Measurements from ENCODE around the gene CALCR. TPM values are rescaled to one million over a fixed set of nuclear protein-coding genes. Genes with fewer than 3 reads are reported as not detected.

CALCR gene
- total and polyA plus RNA-seq, 8 donors: 0.16 TPM; not detected in 7

DNA sequence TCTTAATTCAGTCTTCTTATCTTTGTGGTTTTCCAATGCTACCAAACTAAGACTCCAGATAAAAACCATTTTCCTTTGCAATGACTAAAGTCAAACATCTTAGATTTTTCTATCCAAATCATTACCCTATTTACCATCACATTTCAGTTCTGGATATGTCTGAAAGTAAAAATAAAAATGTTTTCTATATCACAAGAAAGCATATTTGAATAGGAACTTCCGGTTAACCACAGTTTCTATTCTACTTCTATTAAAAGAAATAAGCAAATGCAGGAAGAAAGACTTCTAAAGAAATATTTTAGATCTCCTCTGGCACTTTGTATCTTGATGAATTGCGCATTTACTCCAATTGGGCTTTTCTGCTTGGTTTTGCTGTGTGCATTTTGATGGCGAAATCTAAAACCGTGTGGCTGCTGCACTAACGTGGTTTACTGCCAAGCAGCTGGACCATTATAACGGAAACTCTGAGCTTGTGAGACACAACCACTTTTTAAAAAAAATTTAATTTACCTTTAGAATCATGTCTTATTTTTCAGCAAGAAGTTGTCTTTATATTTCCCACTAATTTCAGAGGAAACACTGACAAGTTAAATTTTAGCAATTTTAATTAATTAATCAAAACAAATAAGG is 196.3 kb downstream of the CALCR start:
- TF ChIP-seq, protein P1, sequence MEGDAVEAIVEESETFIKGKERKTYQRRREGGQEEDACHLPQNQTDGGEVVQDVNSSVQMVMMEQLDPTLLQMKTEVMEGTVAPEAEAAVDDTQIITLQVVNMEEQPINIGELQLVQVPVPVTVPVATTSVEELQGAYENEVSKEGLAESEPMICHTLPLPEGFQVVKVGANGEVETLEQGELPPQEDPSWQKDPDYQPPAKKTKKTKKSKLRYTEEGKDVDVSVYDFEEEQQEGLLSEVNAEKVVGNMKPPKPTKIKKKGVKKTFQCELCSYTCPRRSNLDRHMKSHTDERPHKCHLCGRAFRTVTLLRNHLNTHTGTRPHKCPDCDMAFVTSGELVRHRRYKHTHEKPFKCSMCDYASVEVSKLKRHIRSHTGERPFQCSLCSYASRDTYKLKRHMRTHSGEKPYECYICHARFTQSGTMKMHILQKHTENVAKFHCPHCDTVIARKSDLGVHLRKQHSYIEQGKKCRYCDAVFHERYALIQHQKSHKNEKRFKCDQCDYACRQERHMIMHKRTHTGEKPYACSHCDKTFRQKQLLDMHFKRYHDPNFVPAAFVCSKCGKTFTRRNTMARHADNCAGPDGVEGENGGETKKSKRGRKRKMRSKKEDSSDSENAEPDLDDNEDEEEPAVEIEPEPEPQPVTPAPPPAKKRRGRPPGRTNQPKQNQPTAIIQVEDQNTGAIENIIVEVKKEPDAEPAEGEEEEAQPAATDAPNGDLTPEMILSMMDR (IDR thresholded peaks at IDR 0.05): no peak
- Histone ChIP-seq H3K27ac (no peak overlapping the region), H3K27me3 (peaks cover 0 to 3% of the 10 kb centered on the region in 2 donors), H3K36me3 (no peaks in the 10 kb centered on the region), H3K9me3 (peaks cover 0 to 3% of the 10 kb centered on the region in 2 donors), H3K4me3 (no peak overlapping the region), H3K4me1 (no peaks in the 10 kb centered on the region)
- intact Hi-C loops (cut with DNase I): no loop called here
- ATAC-seq: no peak
- DNase-seq: no peak

DNA sequence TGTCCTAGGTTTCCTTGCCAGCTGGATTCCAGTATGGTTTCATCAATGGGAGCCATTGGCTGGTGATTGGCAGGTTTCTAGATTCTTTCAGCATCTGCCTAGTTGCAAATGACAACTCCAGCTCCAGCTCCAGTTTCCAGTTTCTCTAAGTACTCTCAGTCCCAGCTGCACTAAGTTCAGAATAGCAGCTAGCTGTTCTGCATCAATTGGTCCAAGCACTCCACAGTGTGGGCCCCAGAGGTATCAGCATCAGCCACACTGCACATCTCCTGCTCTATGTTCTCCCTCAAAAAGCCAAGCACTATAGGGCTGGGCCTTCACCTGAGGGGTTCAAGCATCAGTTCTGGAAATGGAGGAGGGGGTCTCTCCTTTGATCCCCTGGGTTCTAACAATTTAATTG is 198.9 kb downstream of the CALCR start:
- DNase-seq: no peak
- TF ChIP-seq, protein P1 (IDR thresholded peaks at IDR 0.05): no peak
- H3K36me3 ChIP-seq: no peaks in the 10 kb centered on the region
- no peak overlapping the region for H3K27ac ChIP-seq
- peaks cover 0 to 4% of the 10 kb centered on the region in 2 donors for H3K27me3 ChIP-seq
- no peak for ATAC-seq
- peaks cover 0 to 5% of the 10 kb centered on the region in 2 donors for H3K9me3 ChIP-seq
- H3K4me3 ChIP-seq: no peak overlapping the region
- intact Hi-C loops (cut with DNase I): no loop called here
- H3K4me1 ChIP-seq: no peaks in the 10 kb centered on the region

Small RNA genes lying within 50 kb of the gene (microRNA-seq; reads per million reads assigned to microRNA genes)
- gene MIR489: 4.5 to 5.7 reads per million in 2 donors
- gene MIR653: 1.4 to 5.5 reads per million in 2 donors
